GM19238 (cell line): Measurements from ENCODE around the gene COQ3.

Experiments
- DNase-seq: peaks from one replicate; pipeline ENCODE4 v3.0.0; 2011; ENCODE audit warnings: low spot score; ENCODE audit not compliant: insufficient read length

Gene COQ3

DNA sequence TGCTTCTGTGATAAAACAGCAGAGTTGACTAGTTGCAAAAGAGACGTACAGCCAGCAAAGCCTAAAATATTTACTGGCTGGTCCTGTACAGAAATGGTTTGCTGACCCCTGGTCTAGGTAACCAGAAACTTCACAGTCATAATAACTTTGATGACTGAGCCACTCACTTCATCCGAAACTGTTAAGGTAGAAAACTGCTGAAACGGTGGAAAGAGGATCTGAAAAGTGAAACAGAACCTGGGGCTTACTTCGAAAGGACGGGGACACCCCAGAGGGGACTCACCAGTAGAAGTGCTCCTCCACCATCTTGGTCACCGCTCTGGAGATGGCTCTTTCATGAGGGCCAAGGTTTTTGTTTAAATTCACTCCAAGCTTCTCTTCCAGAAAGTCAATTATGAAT is 60.9 kb downstream of the COQ3 start:
- peak; percentile 63 for DNase-seq

DNA sequence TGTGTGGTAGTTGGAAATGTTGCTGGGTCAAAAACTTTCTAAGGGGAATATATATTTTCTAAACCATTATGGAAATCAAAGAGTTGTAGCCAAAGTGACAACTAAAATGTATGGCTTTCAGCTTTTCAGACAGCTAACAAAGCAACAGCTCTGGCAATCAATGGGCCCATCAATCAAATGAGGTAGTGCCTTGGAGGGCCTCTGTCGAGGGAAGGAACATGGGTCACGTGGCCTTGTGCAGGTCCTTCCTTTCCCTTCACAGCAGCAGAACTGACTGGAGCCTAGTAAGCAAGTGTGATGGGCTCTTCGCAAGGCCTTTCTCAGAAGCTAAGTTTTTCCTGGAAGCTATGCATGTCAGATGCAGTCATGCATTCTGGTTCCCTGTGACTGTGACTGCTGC is 62.5 kb downstream of the COQ3 start:
- no peak for DNase-seq

DNA sequence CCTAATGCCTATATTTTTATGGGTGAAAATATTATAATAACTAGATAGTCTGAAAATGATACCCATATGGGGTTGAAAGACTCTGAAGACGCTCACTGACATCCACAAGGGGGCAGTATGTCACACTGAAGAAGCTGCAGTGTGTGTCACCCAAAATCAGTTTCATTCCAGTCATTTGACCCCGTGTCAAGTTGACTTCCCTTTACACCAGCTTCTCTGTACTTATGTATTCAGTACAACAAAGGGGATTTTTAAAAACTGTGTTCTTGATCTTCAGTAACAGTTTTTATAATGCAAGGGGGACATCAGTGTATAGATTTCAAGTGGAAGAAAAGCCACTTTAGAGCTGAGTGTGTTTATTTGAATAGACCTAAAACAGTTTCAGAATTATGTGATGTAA is 63.8 kb downstream of the COQ3 start:
- peak; percentile 54 for DNase-seq

DNA sequence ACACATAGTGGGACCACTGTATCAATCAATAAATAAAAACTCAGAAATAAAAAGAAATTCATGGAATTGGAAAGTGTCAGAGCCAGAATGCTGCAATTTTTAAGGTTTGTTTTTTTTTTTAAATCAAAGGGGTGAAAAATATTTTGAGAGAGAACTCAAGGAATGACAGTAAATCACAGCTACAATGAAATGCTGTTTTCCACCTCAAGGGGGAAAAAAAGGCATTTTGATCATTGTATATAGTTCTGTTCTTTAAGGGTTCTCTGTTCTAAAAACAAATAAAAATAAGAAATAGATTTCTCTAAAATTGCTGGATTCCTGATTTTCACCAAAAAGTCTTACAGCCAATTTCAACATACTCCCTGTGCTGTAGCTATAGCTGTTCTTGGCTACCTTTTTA is 69.0 kb downstream of the COQ3 start:
- no peak for DNase-seq
